Activated naive CD4-positive, alpha-beta T cell treated with anti-CD3 and anti-CD28 coated beads, Interleukin-2, amount 10 ng/mL, durations not matched to agents 7 days and 5 days (primary cell): ENCODE results near the gene FLVCR1.

Experiments used
- CTCF ChIA-PET: fragments of 350-600 bp; sonication (Branson Sonifier 250); formaldehyde crosslinking; loops from one replicate; lab custom pipeline; 2021; ENCODE audit warnings: antibody characterized with exemption; lab: Charles Lee
- DNase-seq: peaks from one replicate; pipeline ENCODE4 v3.0.0-alpha.2; 2020
- H3K27ac Mint-ChIP-seq: one replicate; pipeline ENCODE4 v1.8.0; 2021; ENCODE audit warnings: mild to moderate bottlenecking, moderate library complexity, mixed read lengths
- H3K27me3 Mint-ChIP-seq: one replicate; pipeline ENCODE4 v1.8.0; 2021; ENCODE audit warnings: mild to moderate bottlenecking, mixed read lengths
- H3K36me3 Mint-ChIP-seq: one replicate; pipeline ENCODE4 v1.8.0; 2021; ENCODE audit warnings: mixed read lengths
- H3K4me1 Mint-ChIP-seq: one replicate; pipeline ENCODE4 v1.8.0; 2021; ENCODE audit warnings: mixed read lengths
- H3K4me3 Mint-ChIP-seq: one replicate; pipeline ENCODE4 v1.8.0; 2021; ENCODE audit warnings: mild to moderate bottlenecking, moderate library complexity, mixed read lengths
- H3K9me3 Mint-ChIP-seq: one replicate; pipeline ENCODE4 v1.8.0; 2021; ENCODE audit warnings: mixed read lengths

The FLVCR1 gene

DNA sequence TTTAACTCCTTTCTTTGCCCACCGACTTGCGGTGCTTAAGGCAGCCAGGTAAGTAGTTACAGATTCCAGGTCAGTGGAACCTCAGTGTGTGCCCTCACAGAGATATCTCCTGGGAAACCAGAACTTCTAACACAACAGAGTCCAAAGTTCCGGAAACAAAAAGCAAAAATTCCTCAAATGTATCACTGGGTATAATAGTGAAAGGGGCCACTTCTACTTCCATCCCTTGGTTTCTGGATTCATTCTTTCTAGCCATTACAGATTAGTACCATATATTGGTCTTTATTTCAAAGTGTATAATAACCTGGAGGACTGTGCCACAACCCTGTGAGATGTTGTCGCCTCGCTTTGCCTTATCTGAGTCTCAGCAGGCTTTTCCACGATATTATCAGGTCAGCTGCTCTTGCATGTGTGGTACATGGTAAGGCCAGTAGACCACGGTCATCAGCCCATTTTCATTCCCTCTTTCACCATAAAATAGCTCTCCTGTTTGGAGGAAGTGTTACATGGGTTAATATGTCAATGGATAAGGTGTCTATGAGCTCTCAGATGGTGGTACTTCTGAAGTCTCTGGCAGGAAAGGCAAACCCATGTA lies 77.4 kb downstream of the FLVCR1 start:
- H3K4me1 Mint-ChIP-seq = no peaks in the 10 kb centered on the region
- no peaks in the 10 kb centered on the region for H3K9me3 Mint-ChIP-seq
- H3K36me3 Mint-ChIP-seq = no peaks in the 10 kb centered on the region
- DNase-seq = no peak
- no peak overlapping the region for H3K27ac Mint-ChIP-seq
- H3K4me3 Mint-ChIP-seq = no peak overlapping the region
- CTCF ChIA-PET = no interaction called here
- peaks cover 17% of the 10 kb centered on the region for H3K27me3 Mint-ChIP-seq

DNA sequence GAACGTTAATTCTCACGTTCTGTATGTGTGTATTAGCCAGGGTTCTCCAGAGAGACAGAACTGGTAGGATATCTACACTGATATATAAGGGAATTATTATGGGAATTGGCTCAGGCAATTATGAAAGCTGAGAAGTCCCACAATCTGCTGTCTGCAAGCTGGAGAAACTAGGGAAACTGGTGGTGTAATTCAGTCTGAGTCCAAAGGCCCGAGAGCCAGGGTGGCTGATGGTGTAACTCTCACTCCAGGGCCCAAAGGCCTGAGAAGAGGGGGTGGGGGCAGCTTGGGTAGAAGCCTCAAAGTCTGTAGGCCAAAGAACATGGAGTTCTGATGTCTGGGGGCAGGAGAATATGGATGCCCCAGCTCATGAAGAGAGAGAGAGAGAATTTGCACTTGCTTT lies 79.0 kb downstream of the FLVCR1 start:
- H3K27me3 Mint-ChIP-seq = peaks cover 22% of the 10 kb centered on the region
- CTCF ChIA-PET = interaction anchor here (0.7 to 1.0 kb wide), 2 partner anchors 14 to 16 kb away, joined by 3 read pairs; no protein-coding TSS in a partner anchor
- no peaks in the 10 kb centered on the region for H3K4me1 Mint-ChIP-seq
- H3K9me3 Mint-ChIP-seq = no peaks in the 10 kb centered on the region
- no peak overlapping the region for H3K27ac Mint-ChIP-seq
- no peak overlapping the region for H3K4me3 Mint-ChIP-seq
- H3K36me3 Mint-ChIP-seq = no peaks in the 10 kb centered on the region
- DNase-seq = no peak

DNA sequence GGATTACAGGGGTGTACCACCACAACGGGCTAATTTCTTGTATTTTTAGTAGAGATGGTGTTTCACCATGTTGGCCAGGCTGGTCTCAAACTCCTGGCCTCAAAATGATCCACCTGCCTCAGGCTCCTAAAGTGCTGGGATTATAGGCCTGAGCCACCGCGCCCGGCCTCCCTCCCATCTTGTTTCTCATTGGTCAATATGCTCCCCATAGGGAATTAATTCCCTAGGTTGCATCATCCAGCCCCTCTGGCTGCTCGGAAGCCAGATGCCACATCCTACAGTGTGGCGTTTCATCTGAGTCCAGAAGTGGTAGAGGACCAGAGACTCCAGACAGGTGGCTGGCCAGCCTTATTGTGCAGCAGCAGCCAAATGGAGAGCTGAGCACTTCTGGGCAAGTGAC lies 80.8 kb downstream of the FLVCR1 start:
- H3K9me3 Mint-ChIP-seq = no peaks in the 10 kb centered on the region
- H3K36me3 Mint-ChIP-seq = no peaks in the 10 kb centered on the region
- no peak overlapping the region for H3K27ac Mint-ChIP-seq
- H3K27me3 Mint-ChIP-seq = peaks cover 22% of the 10 kb centered on the region
- CTCF ChIA-PET = no interaction called here
- H3K4me3 Mint-ChIP-seq = no peak overlapping the region
- DNase-seq = no peak
- H3K4me1 Mint-ChIP-seq = no peaks in the 10 kb centered on the region

DNA sequence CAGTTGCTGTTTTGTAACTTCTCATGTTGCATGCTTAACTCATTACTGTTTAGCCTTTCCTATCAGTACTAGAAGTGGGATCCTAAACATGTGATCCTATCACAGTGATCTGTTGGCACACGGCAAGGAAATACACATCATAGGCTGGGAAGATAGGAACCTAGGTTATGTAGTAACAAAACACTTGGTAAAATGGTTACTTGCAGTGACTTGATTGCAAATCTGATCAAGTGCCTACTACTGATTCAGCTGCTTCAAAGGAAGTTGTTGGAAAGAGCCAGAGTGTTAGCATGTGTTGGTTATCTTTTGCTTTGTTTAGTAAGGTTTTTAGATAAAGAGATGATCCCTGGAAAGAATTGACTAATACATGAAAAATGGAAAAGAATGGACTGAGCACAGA lies 83.4 kb downstream of the FLVCR1 start:
- Mint-ChIP-seq H3K9me3 (no peaks in the 10 kb centered on the region), H3K4me1 (no peaks in the 10 kb centered on the region), H3K27me3 (peaks cover 14% of the 10 kb centered on the region), H3K4me3 (no peak overlapping the region), H3K36me3 (no peaks in the 10 kb centered on the region), H3K27ac (no peak overlapping the region)
- CTCF ChIA-PET = no interaction called here
- no peak for DNase-seq

DNA sequence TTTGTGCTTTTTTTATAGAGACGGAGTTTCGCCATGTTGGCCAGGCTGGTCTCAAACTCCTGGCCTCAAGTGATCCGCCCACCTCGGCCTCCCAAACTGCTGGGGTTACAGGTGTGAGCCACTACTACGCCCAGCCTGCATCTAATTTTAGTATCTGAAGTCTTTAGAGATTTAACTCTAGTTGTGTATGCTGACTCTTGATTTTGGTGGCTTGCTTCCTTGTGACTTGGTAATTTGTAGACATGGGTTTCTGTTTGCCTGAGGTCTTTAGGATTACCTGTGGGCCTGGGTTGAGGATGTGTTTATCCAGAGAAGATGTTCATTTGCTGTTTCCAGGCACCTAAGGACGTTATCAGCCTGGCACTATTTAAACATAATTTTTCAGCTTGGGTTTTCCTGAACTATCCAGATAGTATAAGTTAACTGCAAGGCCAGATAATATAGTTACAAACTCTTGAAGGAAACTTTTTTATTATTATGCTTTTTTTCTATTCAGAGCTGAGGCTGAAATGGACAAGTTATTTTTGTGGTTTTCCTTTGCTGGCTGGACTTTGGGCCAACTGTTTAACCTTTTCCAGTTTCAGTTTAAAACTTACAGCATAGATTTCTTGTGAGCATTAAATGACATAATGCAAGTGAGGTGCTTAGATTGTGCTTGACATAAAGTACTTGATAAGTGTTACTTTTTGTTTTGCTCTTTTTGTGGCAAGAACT lies 84.8 kb downstream of the FLVCR1 start:
- H3K9me3 Mint-ChIP-seq = no peaks in the 10 kb centered on the region
- no peak overlapping the region for H3K4me3 Mint-ChIP-seq
- H3K27me3 Mint-ChIP-seq = peaks cover 18% of the 10 kb centered on the region
- CTCF ChIA-PET = interaction anchor here (0.6 kb wide), 1 partner anchor 94 kb away, joined by 3 read pairs; no protein-coding TSS in a partner anchor
- DNase-seq = no peak
- H3K4me1 Mint-ChIP-seq = no peaks in the 10 kb centered on the region
- H3K36me3 Mint-ChIP-seq = no peaks in the 10 kb centered on the region
- no peak overlapping the region for H3K27ac Mint-ChIP-seq

DNA sequence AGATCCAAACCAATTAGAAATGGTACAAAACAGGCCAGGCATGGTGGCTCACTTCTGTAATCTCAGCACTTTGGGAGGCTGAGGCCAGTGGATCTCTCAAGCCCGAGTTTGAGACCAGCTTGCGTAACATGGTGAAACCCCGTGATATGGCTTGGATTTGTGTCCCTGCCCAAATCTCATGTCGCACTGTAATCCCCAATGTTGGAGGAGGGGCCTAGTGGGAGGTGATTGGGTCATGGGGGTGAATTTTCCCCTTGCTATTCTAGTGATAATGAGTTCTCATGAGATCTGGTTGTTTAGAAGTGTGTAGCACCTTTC lies 85.3 kb downstream of the FLVCR1 start:
- no peaks in the 10 kb centered on the region for H3K9me3 Mint-ChIP-seq
- H3K27ac Mint-ChIP-seq = no peak overlapping the region
- no peaks in the 10 kb centered on the region for H3K36me3 Mint-ChIP-seq
- peaks cover 18% of the 10 kb centered on the region for H3K27me3 Mint-ChIP-seq
- no peak overlapping the region for H3K4me3 Mint-ChIP-seq
- DNase-seq = no peak
- no peaks in the 10 kb centered on the region for H3K4me1 Mint-ChIP-seq
- CTCF ChIA-PET = no interaction called here

DNA sequence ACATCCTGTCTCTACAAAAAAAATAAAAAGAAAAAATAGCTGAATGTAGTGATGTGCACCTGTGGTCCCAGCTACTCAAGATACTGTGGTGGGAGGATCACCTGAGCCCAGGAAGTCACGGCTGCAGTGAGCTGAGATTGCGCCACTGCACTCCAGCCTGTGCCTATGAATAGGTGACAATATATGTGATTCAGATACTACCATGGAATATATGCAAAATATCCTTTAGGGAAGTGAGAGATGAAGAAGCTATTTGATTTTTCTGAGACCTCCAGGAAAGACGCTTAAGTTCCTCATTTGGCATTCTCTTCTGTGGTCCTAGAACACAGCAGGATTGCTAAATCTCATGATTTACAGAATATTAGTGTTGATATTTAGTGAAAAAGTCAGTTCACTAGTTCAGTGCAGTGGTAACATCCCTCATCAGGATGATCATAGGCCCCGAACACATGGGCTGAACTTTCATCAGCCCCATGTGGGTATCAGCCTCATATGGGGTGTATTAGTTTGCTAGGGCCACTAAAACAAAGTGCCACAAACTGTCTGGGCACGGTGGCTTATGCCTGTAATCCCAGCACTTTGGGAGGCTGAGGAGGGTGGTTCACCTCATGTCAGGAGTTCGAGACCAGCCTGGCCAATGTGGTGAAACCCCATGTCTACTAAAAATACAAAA lies 86.3 kb downstream of the FLVCR1 start:
- H3K27ac Mint-ChIP-seq = no peak overlapping the region
- no peak overlapping the region for H3K4me3 Mint-ChIP-seq
- CTCF ChIA-PET = no interaction called here
- DNase-seq = no peak
- no peaks in the 10 kb centered on the region for H3K36me3 Mint-ChIP-seq
- no peaks in the 10 kb centered on the region for H3K9me3 Mint-ChIP-seq
- no peaks in the 10 kb centered on the region for H3K4me1 Mint-ChIP-seq
- peaks cover 23% of the 10 kb centered on the region for H3K27me3 Mint-ChIP-seq

DNA sequence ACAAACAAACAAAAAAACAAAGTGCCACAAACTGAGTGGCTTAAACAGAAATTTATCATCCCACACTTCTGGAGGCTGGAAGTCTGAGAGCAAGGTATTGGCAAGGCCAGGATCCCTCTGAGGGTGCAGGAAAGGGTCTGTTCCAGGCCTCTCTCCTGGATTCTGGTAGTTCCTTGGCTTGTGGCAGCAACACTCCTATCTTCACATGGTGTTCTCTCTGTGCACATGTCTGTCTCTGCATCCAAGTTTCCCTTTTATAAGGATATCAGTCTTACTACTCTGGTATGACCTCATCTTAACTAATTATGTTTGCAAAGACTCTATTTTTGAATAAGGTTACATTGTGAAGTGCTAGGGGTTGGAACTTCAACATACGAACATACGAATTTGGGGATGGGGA lies 87.0 kb downstream of the FLVCR1 start:
- CTCF ChIA-PET = interaction anchor here (0.6 kb wide), 1 partner anchor 14 kb away, joined by 3 read pairs; no protein-coding TSS in a partner anchor
- H3K4me1 Mint-ChIP-seq = peaks cover 5% of the 10 kb centered on the region
- no peaks in the 10 kb centered on the region for H3K36me3 Mint-ChIP-seq
- H3K27ac Mint-ChIP-seq = no peak overlapping the region
- H3K4me3 Mint-ChIP-seq = no peak overlapping the region
- no peaks in the 10 kb centered on the region for H3K9me3 Mint-ChIP-seq
- no peak for DNase-seq
- H3K27me3 Mint-ChIP-seq = peaks cover 30% of the 10 kb centered on the region

DNA sequence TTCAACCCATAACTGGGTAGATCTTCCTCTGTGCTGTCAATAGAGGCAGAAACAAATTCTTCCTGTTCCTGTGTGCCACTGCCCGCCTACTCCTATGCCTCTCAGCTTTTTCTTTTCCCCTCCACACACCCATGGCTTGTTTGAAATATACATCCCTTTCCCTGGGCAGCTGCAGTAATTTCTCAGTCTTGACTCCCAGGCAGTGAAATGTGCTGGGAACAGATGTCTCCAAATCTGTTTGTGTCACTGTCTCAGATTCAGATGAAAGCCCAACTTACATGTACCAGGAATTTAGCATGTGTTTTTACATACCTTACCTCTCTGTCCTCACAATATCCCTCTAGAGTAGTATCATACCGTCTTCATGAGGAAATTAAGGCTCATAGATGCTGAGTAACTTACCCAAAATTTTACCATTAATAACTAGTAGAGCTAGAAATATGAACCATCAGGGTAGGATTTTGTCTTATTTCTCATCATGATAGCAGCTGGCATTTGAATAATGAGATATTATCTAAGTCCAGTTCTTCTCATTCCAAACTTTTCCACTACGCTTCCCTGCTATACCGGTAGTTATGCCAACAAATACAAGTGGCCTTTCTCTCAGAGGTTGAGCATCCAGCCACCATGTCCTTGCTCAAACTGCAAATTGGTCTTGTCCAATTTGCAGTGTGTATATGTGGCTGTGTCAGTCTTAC lies 87.5 kb downstream of the FLVCR1 start:
- H3K36me3 Mint-ChIP-seq = no peaks in the 10 kb centered on the region
- CTCF ChIA-PET = interaction anchor here (0.6 kb wide), 1 partner anchor 14 kb away, joined by 3 read pairs; no protein-coding TSS in a partner anchor
- H3K27me3 Mint-ChIP-seq = peaks cover 34% of the 10 kb centered on the region
- H3K4me3 Mint-ChIP-seq = no peak overlapping the region
- no peaks in the 10 kb centered on the region for H3K9me3 Mint-ChIP-seq
- H3K27ac Mint-ChIP-seq = no peak overlapping the region
- DNase-seq = no peak
- H3K4me1 Mint-ChIP-seq = peaks cover 8% of the 10 kb centered on the region

DNA sequence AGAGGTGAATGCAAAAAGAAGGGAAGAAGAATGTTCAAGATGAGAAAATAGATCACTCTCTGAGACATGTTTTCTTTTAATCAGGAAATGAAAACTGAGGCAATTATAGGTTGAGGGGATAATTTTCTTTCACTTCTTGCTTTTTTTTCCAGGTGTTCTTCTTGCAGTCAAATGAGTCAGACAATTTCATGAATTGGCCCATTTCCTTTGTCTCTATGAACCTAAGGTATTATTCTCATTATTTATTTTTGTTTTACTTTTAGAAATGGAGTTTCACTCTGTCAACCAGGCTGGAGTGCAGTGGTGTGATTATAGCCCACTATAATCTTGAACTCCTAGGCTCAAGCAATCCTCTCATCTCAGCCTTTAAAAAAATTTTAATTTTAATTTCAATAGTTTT lies 88.8 kb downstream of the FLVCR1 start:
- H3K9me3 Mint-ChIP-seq = no peaks in the 10 kb centered on the region
- H3K4me3 Mint-ChIP-seq = no peak overlapping the region
- CTCF ChIA-PET = interaction anchor here (0.7 kb wide), 1 partner anchor 22 kb away, joined by 3 read pairs; no protein-coding TSS in a partner anchor
- peaks cover 13% of the 10 kb centered on the region for H3K4me1 Mint-ChIP-seq
- H3K27ac Mint-ChIP-seq = no peak overlapping the region
- DNase-seq = no peak
- no peaks in the 10 kb centered on the region for H3K36me3 Mint-ChIP-seq
- H3K27me3 Mint-ChIP-seq = peaks cover 43% of the 10 kb centered on the region
